ENCODE data around the gene TIE1.

TIE1 gene

GRCh38 chr1:43286533-43286932 lies 14.2 kb upstream of the TIE1 start:
- TF ChIP-seq REST (IDR thresholded peaks at IDR 0.05; ENCODE audit: insufficient read depth in 1 of 2, low read depth in 2 of 2, low read length in 2 of 2) = no peak
- TF ChIP-seq POLR2AphosphoS5 (IDR thresholded peaks at IDR 0.05; ENCODE audit: low read depth, low read length) = no peak
- no peak for TF ChIP-seq SIN3A (IDR thresholded peaks at IDR 0.05; ENCODE audit: borderline replicate concordance, insufficient read depth, low read length)
- no peak for TF ChIP-seq FOXP2 (optimal IDR thresholded peaks at IDR 0.05; ENCODE audit: borderline replicate concordance, extremely low read depth, extremely low read length, insufficient read depth)
- no peak for TF ChIP-seq TAF1 (IDR thresholded peaks at IDR 0.05; ENCODE audit: borderline replicate concordance, insufficient read depth, low read length)

- TF ChIP-seq TAF1 (IDR thresholded peaks at IDR 0.05; ENCODE audit: borderline replicate concordance, insufficient read depth, low read length) (no peak), POLR2AphosphoS5 (IDR thresholded peaks at IDR 0.05; ENCODE audit: low read depth, low read length) (no peak), REST (IDR thresholded peaks at IDR 0.05; ENCODE audit: insufficient read depth in 1 of 2, low read depth in 2 of 2, low read length in 2 of 2) (no peak), SIN3A (IDR thresholded peaks at IDR 0.05; ENCODE audit: borderline replicate concordance, insufficient read depth, low read length) (no peak), FOXP2 (optimal IDR thresholded peaks at IDR 0.05; ENCODE audit: borderline replicate concordance, extremely low read depth, extremely low read length, insufficient read depth) (no peak)
Measured at GRCh38 chr1:43288058-43288784, 12.6 kb upstream of the TIE1 start.

GRCh38 chr1:43288785-43289706 lies 11.7 kb upstream of the TIE1 start:
- TF ChIP-seq TAF1 (IDR thresholded peaks at IDR 0.05; ENCODE audit: borderline replicate concordance, insufficient read depth, low read length) (no peak), FOXP2 (optimal IDR thresholded peaks at IDR 0.05; ENCODE audit: borderline replicate concordance, extremely low read depth, extremely low read length, insufficient read depth) (no peak), REST (IDR thresholded peaks at IDR 0.05; ENCODE audit: insufficient read depth in 1 of 2, low read depth in 2 of 2, low read length in 2 of 2) (no peak), SIN3A (IDR thresholded peaks at IDR 0.05; ENCODE audit: borderline replicate concordance, insufficient read depth, low read length) (no peak)

GRCh38 chr1:43292216-43292615 lies 8.6 kb upstream of the TIE1 start:
- TF ChIP-seq FOXP2 (optimal IDR thresholded peaks at IDR 0.05; ENCODE audit: borderline replicate concordance, extremely low read depth, extremely low read length, insufficient read depth) (no peak), SIN3A (IDR thresholded peaks at IDR 0.05; ENCODE audit: borderline replicate concordance, insufficient read depth, low read length) (no peak), REST (IDR thresholded peaks at IDR 0.05; ENCODE audit: insufficient read depth in 1 of 2, low read depth in 2 of 2, low read length in 2 of 2) (no peak), TAF1 (IDR thresholded peaks at IDR 0.05; ENCODE audit: borderline replicate concordance, insufficient read depth, low read length) (no peak), POLR2AphosphoS5 (IDR thresholded peaks at IDR 0.05; ENCODE audit: low read depth, low read length) (no peak)

Measured in PFSK-1 (cell line).